SK-N-SH (cell line): Measurements from ENCODE around the gene DAPK3. TPM values are rescaled to one million over a fixed set of nuclear protein-coding genes. Genes with fewer than 3 reads are reported as not detected.

Source experiments
- CTCF ChIA-PET: fragments of 300-600, 350-600 bp; formaldehyde crosslinking; extraction: SDS; loops from one replicate; lab custom pipeline; 2021; lab: Yijun Ruan, JAX
- POLR2A ChIA-PET: fragments of 350-600 bp; sonication (Branson Sonifier 250); formaldehyde crosslinking; extraction: SDS; loops from one replicate; lab custom pipeline; 2020; ENCODE audit warnings: antibody characterized with exemption, inconsistent platforms; lab: Yijun Ruan, JAX
- DNase-seq: peaks from one replicate; pipeline ENCODE4 v3.0.0; 2012
- H2AFZ ChIP-seq: fragments of 200-600 bp; sonication (generic); 2 replicates; pipeline ENCODE4 v1.8.1; 2016; ENCODE audit warnings: antibody characterized with exemption, mild to moderate bottlenecking, low read depth
- H3F3A ChIP-seq: fragments of 200-600 bp; sonication (generic); replicated peaks from 2 replicates; pipeline ENCODE3; 2016; ENCODE audit warnings: antibody characterized with exemption, mild to moderate bottlenecking; ENCODE audit not compliant: insufficient read depth
- H3K27ac ChIP-seq, 2 experiments: fragments of 200-500 bp in 1 of 2; fragments of 200-600 bp in 1 of 2; sonication (Bioruptor generic) in 1 of 2; sonication (generic), shearing (Covaris generic) in 1 of 2; 2 replicates each; pipeline versions ENCODE4 v1.5.1 to v1.6.1; 2014 to 2016; ENCODE audit warnings: low read depth in 2 of 2, inconsistent platforms in 1 of 2, low read length in 1 of 2, mild to moderate bottlenecking in 1 of 2, mixed read lengths in 1 of 2
- H3K27me3 ChIP-seq: fragments of 200-600 bp; sonication (generic), shearing (Covaris generic); 2 replicates; pipeline ENCODE4 v1.6.1; 2016; ENCODE audit warnings: mixed run types; ENCODE audit not compliant: insufficient read depth
- H3K36me3 ChIP-seq, 2 experiments: fragments of 200-500 bp in 1 of 2; fragments of 200-600 bp in 1 of 2; sonication (Bioruptor generic) in 1 of 2; sonication (generic) in 1 of 2; replicated peaks in 1 of 2; 2 replicates each; pipeline versions ENCODE3 to v1.5.1; 2014 to 2016; ENCODE audit warnings: low read length in 1 of 2, mild to moderate bottlenecking in 1 of 2; ENCODE audit not compliant: insufficient read depth in 2 of 2, control insufficient read depth in 1 of 2
- H3K4me1 ChIP-seq, 2 experiments: fragments of 200-500 bp in 1 of 2; fragments of 200-600 bp in 1 of 2; sonication (Bioruptor generic) in 1 of 2; sonication (generic), shearing (Covaris generic) in 1 of 2; 2 replicates each; pipeline versions ENCODE4 v1.5.1 to v1.6.1; 2014 to 2016; ENCODE audit warnings: low read depth in 1 of 2, low read length in 1 of 2, mixed run types in 1 of 2; ENCODE audit not compliant: insufficient read depth in 2 of 2, control insufficient read depth in 1 of 2
- H3K4me2 ChIP-seq: fragments of 200-600 bp; sonication (generic), shearing (Covaris generic); 2 replicates; pipeline ENCODE4 v1.6.1; 2017; ENCODE audit warnings: mixed run types
- H3K4me3 ChIP-seq, 2 experiments: fragments of 200-500 bp in 1 of 2; fragments of 200-600 bp in 1 of 2; sonication (Bioruptor generic) in 1 of 2; sonication (generic), shearing (Covaris generic) in 1 of 2; 2 replicates each; pipeline versions ENCODE4 v1.5.1 to v1.8.1; 2014 to 2016; ENCODE audit warnings: low read depth in 2 of 2, inconsistent platforms in 1 of 2, low read length in 1 of 2, mild to moderate bottlenecking in 1 of 2, mixed read lengths in 1 of 2, moderate library complexity in 1 of 2
- H3K79me2 ChIP-seq: fragments of 200-600 bp; sonication (generic); 2 replicates; pipeline ENCODE4 v1.8.1; 2017; ENCODE audit warnings: mild to moderate bottlenecking; ENCODE audit not compliant: insufficient read depth
- H3K9ac ChIP-seq: fragments of 200-600 bp; sonication (generic); 2 replicates; pipeline ENCODE4 v1.6.1; 2017; ENCODE audit warnings: mixed run types
- H3K9me2 ChIP-seq: fragments of 200-600 bp; sonication (generic); 2 replicates; pipeline ENCODE4 v1.6.1; 2017; ENCODE audit warnings: mixed run types
- H3K9me3 ChIP-seq: fragments of 200-600 bp; sonication (generic); 2 replicates; pipeline ENCODE4 v1.6.1; 2017; ENCODE audit warnings: mixed run types, mild to moderate bottlenecking, moderate library complexity
- H4K20me1 ChIP-seq: fragments of 200-600 bp; sonication (generic); 2 replicates; pipeline ENCODE4 v1.6.1; 2017; ENCODE audit warnings: mild to moderate bottlenecking, mixed run types; ENCODE audit not compliant: insufficient read depth
- CHD2 ChIP-seq: fragments of 150-350 bp; IDR thresholded peaks from 2 replicates; pipeline ENCODE4 v1.6.1; 2018; ENCODE audit warnings: low read length; ENCODE audit not compliant: partially characterized antibody
- EP300 ChIP-seq, 2 experiments: IDR thresholded peaks; 2 replicates each; pipeline versions ENCODE4 v1.4.0 to v1.6.1; 2012; ENCODE audit warnings: borderline replicate concordance in 1 of 2, low read depth in 1 of 2, low read length in 1 of 2
- EZH2phosphoT487 ChIP-seq: fragments of 200-600 bp; sonication (generic); IDR thresholded peaks from 2 replicates; pipeline ENCODE4 v1.6.1; 2017; ENCODE audit warnings: low read depth, mixed run types, mild to moderate bottlenecking, antibody characterized with exemption, moderate library complexity, borderline replicate concordance
- GABPA ChIP-seq: IDR thresholded peaks from 2 replicates; pipeline ENCODE4 v1.4.0; 2012; ENCODE audit warnings: low read depth, mild to moderate bottlenecking
- GATA2 ChIP-seq: sonication (generic); formaldehyde crosslinking; IDR thresholded peaks from 2 replicates; pipeline ENCODE4 v1.5.0; 2020; ENCODE audit warnings: mild to moderate bottlenecking, missing genetic modification reagents
- NRF1 ChIP-seq: IDR thresholded peaks from 2 replicates; pipeline ENCODE4 v1.6.1; 2012; ENCODE audit warnings: low read depth, mild to moderate bottlenecking, low read length
- TAF1 ChIP-seq: IDR thresholded peaks from 2 replicates; pipeline ENCODE4 v1.6.1; 2012; ENCODE audit warnings: low read depth, mild to moderate bottlenecking, low read length, moderate library complexity, borderline replicate concordance
- WGBS: methylation state at CpG from one replicate; pipeline ENCODE4 v1.1.6; 2017; ENCODE audit warnings: low lambda C conversion rate; 5-methylcytosine and 5-hydroxymethylcytosine counted together
- polyA plus RNA-seq, 3 experiments: library from polyadenylated mRNA; depleted of rRNA; stranded (reverse); fragments of >200 nt; gene quantifications; 2 replicates each; pipeline ENCODE4 v1.2.3, GENCODE V29; 2012
- small RNA-seq, 7 experiments: library from RNA; depleted of rRNA; stranded (forward); fragments of <200 nt; gene quantifications; one replicate each; pipeline ENCODE3, GENCODE V24; 2012
- TF ChIP-seq, protein P1 (sequence below): IDR thresholded peaks from 2 replicates; pipeline ENCODE4 v1.4.0; 2012; ENCODE audit warnings: low read depth, borderline replicate concordance

The DAPK3 gene
- polyA plus RNA-seq, 1 of the 3 experiments (the other 2 are of a cell fraction): 142 TPM

DNA sequence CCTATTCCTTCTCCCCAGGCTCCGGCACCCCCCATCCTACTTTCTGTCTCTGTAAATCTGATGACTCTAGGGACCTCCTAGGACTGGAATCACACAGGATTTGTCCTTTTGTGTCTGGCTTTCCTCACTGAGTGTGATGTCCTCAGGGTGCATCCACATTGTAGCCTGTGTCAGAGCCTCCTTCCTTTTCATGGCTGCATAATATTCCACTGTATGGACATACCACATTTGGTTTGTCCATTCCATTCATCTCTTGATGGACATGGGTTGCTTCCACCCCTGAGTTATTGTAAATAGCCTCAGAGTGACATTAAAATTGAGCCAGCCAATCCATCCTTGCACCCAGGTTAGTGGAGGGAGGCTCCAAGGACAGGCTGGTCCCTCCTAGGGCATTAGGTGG lies 60.8 kb downstream of the DAPK3 start:
- H3K9me3 ChIP-seq: no peaks in the 10 kb centered on the region
- H4K20me1 ChIP-seq: no peaks in the 10 kb centered on the region
- no peaks in the 10 kb centered on the region for H3K9me2 ChIP-seq
- H3K4me1 ChIP-seq: no peaks in the 10 kb centered on the region
- DNase-seq: no peak
- ChIA-PET CTCF (no interaction called here), POLR2A (no interaction called here)
- no peak overlapping the region for H3K4me2 ChIP-seq
- H3K27me3 ChIP-seq: no peaks in the 10 kb centered on the region
- no peak overlapping the region for H3K27ac ChIP-seq
- TF ChIP-seq, protein P1, sequence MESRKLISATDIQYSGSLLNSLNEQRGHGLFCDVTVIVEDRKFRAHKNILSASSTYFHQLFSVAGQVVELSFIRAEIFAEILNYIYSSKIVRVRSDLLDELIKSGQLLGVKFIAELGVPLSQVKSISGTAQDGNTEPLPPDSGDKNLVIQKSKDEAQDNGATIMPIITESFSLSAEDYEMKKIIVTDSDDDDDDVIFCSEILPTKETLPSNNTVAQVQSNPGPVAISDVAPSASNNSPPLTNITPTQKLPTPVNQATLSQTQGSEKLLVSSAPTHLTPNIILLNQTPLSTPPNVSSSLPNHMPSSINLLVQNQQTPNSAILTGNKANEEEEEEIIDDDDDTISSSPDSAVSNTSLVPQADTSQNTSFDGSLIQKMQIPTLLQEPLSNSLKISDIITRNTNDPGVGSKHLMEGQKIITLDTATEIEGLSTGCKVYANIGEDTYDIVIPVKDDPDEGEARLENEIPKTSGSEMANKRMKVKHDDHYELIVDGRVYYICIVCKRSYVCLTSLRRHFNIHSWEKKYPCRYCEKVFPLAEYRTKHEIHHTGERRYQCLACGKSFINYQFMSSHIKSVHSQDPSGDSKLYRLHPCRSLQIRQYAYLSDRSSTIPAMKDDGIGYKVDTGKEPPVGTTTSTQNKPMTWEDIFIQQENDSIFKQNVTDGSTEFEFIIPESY: no peak
- no peak for TF ChIP-seq GABPA
- TF ChIP-seq EP300 (IDR thresholded peaks at IDR 0.05; ENCODE audit: borderline replicate concordance in 1 of 2, low read depth in 1 of 2, low read length in 1 of 2): no peak
- TF ChIP-seq CHD2: no peak
- no peak for TF ChIP-seq TAF1
- no peak for TF ChIP-seq GATA2 (CRISPR knock-in tag)
- no peak for TF ChIP-seq EZH2phosphoT487
- no peak for TF ChIP-seq NRF1
- H3K79me2 ChIP-seq: no peaks in the 10 kb centered on the region
- H3K9ac ChIP-seq: no peak overlapping the region
- no peaks in the 10 kb centered on the region for H3K36me3 ChIP-seq
- H2AFZ ChIP-seq: no peak overlapping the region
- WGBS: 100% methylated on average over 1 of the region's 1 CpG
- H3F3A ChIP-seq: no peaks in the 10 kb centered on the region
- peak overlapping the region in 1 of 2 experiments; percentile 0; a peak in 1 of 4 replicates for H3K4me3 ChIP-seq

Small RNA genes lying within 50 kb of the gene (small RNA-seq; reads per million reads assigned to genes)
- 0 reads per million in 7 experiments for gene RN7SL202P
- 7.9 to 97.2 (median 24.3) reads per million in 7 experiments for gene SNORD37

Other genes starting within 250 kb of the DAPK3 start
- 10.6 and 13.0 TPM in 2 replicates for gene APBA3, start 209.4 kb downstream of the DAPK3 start, polyA plus RNA-seq (2012; rRNA removed)
- 103 and 125 TPM in 2 replicates for gene MRPL54, start 208.4 kb downstream of the DAPK3 start, polyA plus RNA-seq (2012; rRNA removed)
- gene RAX2, start 198.9 kb downstream of the DAPK3 start, polyA plus RNA-seq (2012; rRNA removed): not detected in 2 replicates
- gene MATK, start 184.7 kb downstream of the DAPK3 start, polyA plus RNA-seq (2012; rRNA removed): not detected in 2 replicates
- 0.18 and 0.44 TPM in 2 replicates for gene ZFR2, start 102.1 kb downstream of the DAPK3 start, polyA plus RNA-seq (2012; rRNA removed)
- gene ATCAY, start 90.4 kb downstream of the DAPK3 start, polyA plus RNA-seq (2012; rRNA removed): 0.84 and 1.2 TPM in 2 replicates
- gene NMRK2, start 38.0 kb downstream of the DAPK3 start, polyA plus RNA-seq (2012; rRNA removed): not detected in 2 replicates
- gene EEF2, start 14.4 kb upstream of the DAPK3 start, polyA plus RNA-seq (2012; rRNA removed): 1,295 and 1,553 TPM in 2 replicates
- gene PIAS4, start 36.6 kb upstream of the DAPK3 start, polyA plus RNA-seq (2012; rRNA removed): 7.7 and 14.1 TPM in 2 replicates
- 5.6 and 7.4 TPM in 2 replicates for gene ZBTB7A, start 95.8 kb upstream of the DAPK3 start, polyA plus RNA-seq (2012; rRNA removed)
- gene MAP2K2, start 153.0 kb upstream of the DAPK3 start, polyA plus RNA-seq (2012; rRNA removed): 67.2 and 114 TPM in 2 replicates
- gene CREB3L3, start 182.5 kb upstream of the DAPK3 start, polyA plus RNA-seq (2012; rRNA removed): 0.05 TPM in 1 of 2 replicates, not detected in the other
- gene SIRT6, start 211.5 kb upstream of the DAPK3 start, polyA plus RNA-seq (2012; rRNA removed): 37.2 and 41.0 TPM in 2 replicates
- 0.87 and 1.1 TPM in 2 replicates for gene ANKRD24, start 211.6 kb upstream of the DAPK3 start, polyA plus RNA-seq (2012; rRNA removed)